ENCODE results near the gene NAP1L1.
"Not testable (repeated sequence)": the region's sequence is repeated elsewhere in the genome, so short reads cannot be mapped to it uniquely, and the experiment has no call there.

The NAP1L1 gene

GRCh38 chr12:75990189-75990912 is 94.1 kb downstream of the NAP1L1 start:
- no peak for DNase-seq (ENCODE audit: low read depth)

GRCh38 chr12:75987709-75988108 is 96.8 kb downstream of the NAP1L1 start:
- not testable (repeated sequence) for DNase-seq (ENCODE audit: low read depth)

Data from ELR (cell line).